ENCODE results near the gene MSANTD4.

DNA sequence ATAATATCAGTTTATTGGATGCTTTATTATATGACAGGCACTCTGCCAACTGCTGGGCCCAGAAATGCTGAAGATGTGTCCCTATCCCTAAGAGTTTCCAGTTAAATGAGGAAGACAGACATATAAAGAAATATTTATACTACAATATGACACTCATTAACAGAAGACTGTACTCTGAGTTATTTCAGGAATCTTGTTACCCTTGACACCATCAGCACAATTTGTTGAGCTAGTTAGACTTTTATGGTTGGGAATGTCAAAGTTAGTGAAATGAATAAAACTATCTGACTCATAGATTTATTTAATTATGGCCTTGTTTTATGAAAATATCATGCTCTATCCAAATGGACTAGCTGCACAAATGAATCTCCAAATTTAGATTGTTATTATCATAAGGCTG, 25.6 kb upstream of the MSANTD4 start:
- TF ChIP-seq, protein P1, sequence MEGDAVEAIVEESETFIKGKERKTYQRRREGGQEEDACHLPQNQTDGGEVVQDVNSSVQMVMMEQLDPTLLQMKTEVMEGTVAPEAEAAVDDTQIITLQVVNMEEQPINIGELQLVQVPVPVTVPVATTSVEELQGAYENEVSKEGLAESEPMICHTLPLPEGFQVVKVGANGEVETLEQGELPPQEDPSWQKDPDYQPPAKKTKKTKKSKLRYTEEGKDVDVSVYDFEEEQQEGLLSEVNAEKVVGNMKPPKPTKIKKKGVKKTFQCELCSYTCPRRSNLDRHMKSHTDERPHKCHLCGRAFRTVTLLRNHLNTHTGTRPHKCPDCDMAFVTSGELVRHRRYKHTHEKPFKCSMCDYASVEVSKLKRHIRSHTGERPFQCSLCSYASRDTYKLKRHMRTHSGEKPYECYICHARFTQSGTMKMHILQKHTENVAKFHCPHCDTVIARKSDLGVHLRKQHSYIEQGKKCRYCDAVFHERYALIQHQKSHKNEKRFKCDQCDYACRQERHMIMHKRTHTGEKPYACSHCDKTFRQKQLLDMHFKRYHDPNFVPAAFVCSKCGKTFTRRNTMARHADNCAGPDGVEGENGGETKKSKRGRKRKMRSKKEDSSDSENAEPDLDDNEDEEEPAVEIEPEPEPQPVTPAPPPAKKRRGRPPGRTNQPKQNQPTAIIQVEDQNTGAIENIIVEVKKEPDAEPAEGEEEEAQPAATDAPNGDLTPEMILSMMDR (IDR thresholded peaks at IDR 0.05) = no peak
- TF ChIP-seq POLR2A (IDR thresholded peaks at IDR 0.05) (no peak), POLR2AphosphoS5 (IDR thresholded peaks at IDR 0.05) (no peak), EP300 (IDR thresholded peaks at IDR 0.05) (no peak)
